GM18499 (cell line): ENCODE measurements around the gene AHRR.

Source experiments
- ATAC-seq: cut with Tn5 transposase; IDR thresholded peaks from one replicate; pipeline ENCODE4 v1.9.1; 2021; ENCODE audit warnings: moderate number of reproducible peaks; ENCODE audit not compliant: insufficient read depth, unreplicated experiment

Gene AHRR

GRCh38 chr5:344668-345067 lies 23.2 kb downstream of the AHRR start:
- ATAC-seq = no peak

DNA sequence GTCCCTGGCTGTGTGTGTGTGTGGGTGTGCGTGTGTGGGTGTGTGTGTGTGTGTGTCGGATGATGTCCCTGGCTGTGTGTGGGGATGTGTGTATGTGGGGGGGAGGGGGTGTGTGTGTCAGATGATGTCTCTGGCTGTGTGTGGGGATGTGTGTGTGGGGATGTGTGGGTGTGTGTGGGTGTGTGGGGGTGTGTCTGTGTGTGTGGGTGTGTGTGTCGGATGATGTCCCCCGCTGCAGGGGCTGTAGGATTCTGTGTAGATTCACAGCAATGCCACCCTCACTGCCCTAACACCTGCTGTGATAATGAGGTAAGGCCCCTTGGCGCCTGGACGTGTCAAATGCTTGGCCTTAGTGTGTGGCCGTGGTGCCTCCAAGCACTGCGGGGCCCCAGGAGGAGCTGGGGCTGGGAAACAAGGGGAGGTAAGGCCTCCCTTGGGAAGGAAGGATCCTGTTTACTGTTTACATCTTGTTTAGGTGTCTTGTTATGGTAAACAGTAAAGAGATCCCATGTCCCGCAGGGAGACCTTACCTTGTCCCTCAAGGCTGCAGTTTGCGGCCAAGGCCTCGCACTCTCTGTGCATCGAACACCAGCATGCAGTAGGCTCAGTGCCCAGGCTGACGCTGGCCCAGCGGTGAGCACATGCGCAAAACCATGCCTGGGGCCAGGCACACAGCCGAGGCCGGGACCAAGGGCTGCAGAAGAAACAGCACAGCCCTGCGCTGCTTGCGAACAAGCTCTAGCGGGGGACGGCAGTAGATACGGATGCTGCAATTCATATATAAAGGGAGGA lies 24.1 kb downstream of the AHRR start:
- no peak for ATAC-seq

DNA sequence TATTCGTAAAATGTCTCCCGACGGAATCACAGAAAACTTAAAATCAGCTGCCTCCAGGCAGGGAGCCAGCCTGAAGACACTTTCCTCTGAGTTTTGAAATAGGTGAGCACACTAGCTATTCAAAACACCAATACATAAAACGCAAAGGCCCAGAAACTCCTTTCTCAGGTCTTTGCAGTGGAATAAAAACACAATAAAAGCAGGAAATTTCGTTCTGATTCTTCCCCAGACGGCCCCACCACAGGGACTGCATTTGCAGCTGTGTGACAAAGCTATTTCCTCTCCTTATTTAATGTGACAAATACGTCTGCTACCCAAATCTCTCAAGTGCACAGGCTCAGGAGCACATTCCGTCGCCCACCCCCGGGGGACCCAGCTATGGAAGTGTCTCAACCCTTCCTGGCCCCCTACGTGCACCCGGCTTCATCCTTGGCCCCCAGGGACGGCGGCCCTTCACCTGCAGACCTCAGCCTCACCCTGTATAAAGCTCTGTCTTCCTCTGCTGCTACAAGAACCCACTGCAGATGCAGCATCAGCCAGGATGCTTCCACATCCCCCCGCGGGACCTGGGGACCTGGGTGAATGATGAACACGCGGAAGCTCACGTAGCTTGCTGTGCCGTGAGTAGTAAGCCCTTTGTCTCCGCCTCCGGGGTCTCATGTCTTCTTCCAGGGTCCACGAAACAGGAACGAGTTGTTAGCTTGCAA lies 24.9 kb downstream of the AHRR start:
- no peak for ATAC-seq

DNA sequence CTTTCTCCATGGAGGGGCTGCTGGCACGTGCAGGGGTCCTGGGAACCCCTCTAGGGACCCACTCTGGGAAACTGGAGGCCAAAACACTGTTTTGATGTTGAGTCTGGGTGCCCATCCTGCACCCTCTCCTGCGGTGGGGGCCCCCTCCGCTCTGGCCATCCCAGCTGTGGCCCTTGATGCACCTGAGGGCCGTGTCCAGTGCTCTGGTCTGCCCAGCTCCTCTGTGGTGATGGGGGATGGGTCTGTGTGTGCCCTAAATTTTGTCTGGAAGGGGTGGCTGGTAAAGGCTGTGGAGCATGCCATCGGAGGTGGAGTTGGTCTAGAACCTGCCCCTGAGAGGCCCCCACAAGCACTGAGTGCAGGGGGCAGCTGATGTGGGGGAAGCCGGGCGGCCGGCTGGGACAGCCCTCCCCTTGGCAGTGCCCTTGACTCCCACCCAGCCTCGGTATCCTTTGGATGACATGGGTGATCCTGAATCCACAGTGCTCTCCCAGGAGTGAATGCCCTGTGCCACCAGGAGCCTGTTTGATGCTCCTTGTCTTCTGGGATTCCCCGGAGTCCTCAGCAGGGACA lies 26.3 kb downstream of the AHRR start:
- no peak for ATAC-seq

DNA sequence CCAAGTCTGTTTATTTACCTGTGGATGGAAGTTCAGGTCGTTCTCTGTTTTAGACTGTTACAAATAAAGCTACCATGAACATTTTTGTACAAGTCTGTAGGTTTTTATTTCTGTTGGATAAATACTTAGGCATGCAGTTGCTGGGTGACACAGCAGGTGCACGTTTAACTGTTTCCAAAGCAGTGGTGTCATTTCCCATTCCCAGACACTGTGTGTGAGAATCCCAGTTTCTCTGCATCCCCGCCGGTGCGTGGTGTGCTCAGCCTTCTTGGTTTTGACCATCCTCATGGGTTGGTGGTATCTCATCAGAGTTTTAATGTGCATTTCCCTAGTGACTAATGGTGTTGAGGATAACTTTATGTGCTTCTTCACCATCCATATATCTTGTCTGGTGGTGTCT lies 27.2 kb downstream of the AHRR start:
- no peak for ATAC-seq

DNA sequence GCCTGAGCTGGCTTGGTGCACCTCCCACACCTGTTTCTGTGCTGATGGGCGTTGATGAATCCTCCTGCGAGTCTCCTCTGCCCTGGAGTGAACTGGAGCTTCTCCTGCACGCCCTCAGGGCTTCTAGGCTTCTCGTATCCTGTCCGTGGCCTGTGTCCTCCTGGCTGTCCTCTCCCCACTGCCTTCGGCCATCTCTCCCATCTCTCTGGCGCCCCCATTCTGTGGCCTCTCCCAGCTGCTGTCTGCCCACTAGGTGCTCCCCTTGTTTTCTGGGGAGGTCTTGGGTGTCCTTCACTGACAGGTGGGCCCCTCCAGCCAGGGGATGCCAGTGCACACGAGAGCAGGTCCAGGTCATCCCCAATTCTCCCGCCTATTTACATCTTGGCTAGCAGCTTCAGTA lies 28.8 kb downstream of the AHRR start:
- ATAC-seq = no peak

GRCh38 chr5:351084-351920 lies 29.8 kb downstream of the AHRR start:
- ATAC-seq = no peak

DNA sequence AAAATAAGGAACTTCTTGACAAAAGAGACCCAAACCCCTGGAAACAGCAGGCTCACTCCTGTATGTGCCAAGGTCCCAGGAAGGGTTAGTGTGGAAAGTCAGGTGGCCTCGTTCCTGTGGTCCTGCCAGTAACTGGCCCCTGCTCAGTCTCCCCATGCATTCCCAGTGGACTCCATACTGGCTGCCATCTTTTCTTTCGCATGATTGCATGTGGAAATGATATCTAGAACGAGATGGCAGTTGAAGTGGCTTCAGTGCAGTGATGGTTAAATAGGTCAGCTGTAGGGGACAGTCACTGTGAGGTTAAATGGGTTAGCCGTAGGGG lies 30.4 kb downstream of the AHRR start:
- no peak for ATAC-seq

GRCh38 chr5:352639-353611 lies 31.4 kb downstream of the AHRR start:
- no peak for ATAC-seq

DNA sequence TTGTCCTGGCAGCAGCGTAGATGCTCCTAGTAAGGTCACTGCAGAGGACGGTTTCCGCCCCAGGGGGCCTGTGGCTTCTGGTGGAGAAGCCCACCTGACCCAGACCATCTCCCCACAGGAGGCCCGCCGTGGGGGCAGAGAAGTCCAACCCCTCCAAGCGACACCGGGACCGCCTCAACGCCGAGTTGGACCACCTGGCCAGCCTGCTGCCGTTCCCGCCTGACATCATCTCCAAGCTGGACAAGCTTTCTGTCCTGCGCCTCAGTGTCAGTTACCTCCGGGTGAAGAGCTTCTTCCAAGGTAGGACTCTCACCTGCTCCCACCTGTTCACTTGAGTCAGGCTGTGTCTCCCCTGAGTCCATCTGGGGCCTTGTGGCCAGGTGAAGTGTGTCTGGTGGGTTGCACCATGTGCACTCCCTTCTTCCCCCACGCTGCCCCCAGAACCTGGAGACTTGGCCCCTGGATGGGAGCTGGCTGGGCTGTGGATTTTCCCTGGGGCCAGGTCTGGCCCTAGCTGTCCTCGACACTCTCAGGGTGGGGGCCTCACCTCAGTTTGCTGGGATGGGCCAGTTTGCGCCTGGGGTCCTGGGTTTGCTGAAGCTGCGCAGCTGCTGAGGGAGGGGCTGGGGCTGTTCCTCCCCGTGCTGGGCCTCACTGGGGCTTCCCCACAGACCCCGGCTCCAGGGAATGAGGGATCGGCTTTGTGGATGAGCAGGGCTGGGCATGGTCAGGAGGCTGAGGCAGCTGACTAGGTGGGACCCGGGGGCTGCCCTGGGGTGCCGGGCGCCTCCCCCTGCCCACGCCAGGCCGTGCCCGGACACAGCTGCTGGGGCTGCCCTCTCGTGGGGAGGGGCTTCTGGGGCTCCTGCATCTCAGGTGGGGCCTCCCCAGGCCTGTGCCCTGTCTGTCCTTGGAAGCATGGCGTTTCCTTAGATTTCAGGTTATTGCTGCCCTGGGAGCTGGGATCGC lies 32.4 kb downstream of the AHRR start:
- ATAC-seq = no peak

DNA sequence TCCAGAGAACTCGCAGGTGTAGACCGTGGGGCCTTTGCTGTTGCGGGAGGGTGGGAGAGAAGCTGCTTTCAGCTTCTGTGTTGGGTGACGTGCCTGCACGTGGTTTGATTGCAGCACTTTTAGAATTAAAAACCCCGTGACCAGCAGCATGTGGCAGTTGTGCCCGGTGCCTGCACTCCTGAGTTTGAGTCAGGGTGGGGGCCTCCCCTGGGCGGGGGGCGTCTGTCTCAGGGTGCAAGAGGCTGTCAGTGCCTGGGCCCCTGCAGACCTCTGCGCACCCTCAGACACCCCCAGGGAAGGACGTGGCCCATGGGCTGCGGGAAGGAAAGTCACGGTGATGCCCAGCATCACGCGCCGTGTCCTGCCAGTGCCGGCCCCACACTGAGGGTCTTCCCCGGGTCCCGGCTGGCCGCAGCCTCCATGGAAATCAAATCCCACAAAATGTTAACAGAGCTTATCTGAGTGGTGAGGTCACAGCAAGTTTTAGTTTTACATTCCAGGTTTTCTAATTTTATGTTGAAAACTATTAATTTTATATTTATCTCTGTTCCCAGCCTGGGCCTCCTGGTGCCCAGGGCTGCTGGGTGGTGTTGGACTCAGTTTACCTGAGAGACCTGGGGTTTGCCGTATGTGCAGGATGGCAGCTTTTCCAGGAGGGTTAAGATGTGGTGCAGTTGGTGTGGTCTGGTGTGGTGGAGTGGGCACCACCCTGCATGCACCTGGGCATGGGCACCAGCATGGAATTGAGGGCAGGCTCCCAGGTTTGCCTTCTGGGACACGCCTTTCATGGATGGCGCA lies 33.3 kb downstream of the AHRR start:
- ATAC-seq = no peak

DNA sequence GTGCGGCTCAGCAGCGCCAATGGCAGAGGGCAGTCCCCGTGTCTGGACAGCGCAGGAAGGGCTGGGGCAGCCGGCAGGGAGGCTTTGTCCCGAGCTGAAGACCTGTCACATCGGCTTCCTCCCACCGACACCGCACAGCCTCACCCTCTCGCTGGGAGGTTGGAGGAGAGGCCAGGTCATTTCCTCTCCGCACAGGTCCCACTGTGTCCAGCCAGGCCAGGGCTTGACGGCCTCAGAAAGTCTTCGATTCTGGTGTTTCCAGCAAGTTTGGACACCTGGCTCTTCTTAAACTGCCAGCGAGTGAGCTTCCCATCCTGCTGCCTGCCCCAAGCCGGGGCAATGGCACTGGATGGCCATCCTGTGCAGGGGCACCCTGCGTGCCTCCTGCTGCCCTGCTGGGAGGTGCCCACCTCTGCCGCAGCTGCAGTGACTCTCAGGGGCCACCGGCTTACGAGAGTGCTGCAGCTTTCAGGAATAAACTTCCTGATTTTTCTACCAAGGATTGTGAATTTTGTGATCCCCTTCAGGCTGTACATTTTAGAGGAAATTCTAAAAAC lies 33.9 kb downstream of the AHRR start:
- no peak for ATAC-seq

DNA sequence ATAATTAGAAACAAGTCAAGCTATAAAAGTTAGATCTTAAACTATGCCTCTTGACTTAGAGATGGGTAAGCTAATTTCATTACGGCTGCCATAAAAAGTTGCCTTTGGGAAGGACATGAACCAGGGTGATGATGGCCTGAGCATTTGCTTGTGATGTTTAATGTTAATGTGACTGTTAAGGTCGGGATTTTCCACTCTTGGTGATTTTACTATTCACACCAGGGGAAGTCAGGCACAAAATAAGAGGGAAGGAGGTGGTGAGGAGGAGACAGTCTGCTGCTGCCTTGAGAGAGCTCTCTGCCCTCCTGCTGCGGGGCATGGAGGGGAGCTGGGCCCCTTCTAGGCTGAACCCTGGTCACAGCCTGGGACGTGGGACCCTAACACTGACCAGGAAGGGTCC lies 34.4 kb downstream of the AHRR start:
- ATAC-seq = no peak

GRCh38 chr5:359301-359897 lies 37.9 kb downstream of the AHRR start:
- no peak for ATAC-seq

GRCh38 chr5:360257-361027 lies 38.9 kb downstream of the AHRR start:
- no peak for ATAC-seq

GRCh38 chr5:362189-362588 lies 40.7 kb downstream of the AHRR start:
- no peak for ATAC-seq
